Loucy (cell line): Measurements from ENCODE around the gene AKT1S1.

Experiments used
- CTCF ChIP-seq: fragments of 200-600 bp; sonication (generic); conservative IDR thresholded peaks from 2 replicates; pipeline ENCODE4 v1.5.1; 2014; ENCODE audit warnings: mild to moderate bottlenecking, antibody characterized with exemption, low read length
- EZH2phosphoT487 ChIP-seq: fragments of 200-600 bp; IDR thresholded peaks from 2 replicates; pipeline ENCODE4 v1.6.1; 2018; ENCODE audit warnings: antibody characterized with exemption, mild to moderate bottlenecking, moderate library complexity, borderline replicate concordance

GRCh38 chr19:49872245-49873128 lies 4.7 kb downstream of the AKT1S1 start:
- TF ChIP-seq CTCF: no peak
- TF ChIP-seq EZH2phosphoT487: no peak
